Kidney (tissue), 14 donors: Measurements from ENCODE around the gene COG4. TPM values are rescaled to one million over a fixed set of nuclear protein-coding genes. Genes with fewer than 3 reads are reported as not detected.

Experiments
- DNase-seq, 5 donors: peaks; one replicate each; pipeline ENCODE4 v3.0.0-alpha.2; 2013 to 2020
- FAIRE-seq: peaks from 2 replicates; lab custom pipeline; 2012; peaks lifted over from hg19 to GRCh38; lab: Jason Lieb, UNC
- H3K27ac ChIP-seq, 2 donors: one replicate each; pipeline ENCODE4 v1.7.0; 2013; ENCODE audit warnings: low read depth in 2 of 2, low read length in 2 of 2, inconsistent platforms in 1 of 2
- H3K27me3 ChIP-seq: one replicate; pipeline ENCODE4 v1.7.1; 2013; ENCODE audit warnings: low read length, inconsistent platforms; ENCODE audit not compliant: control insufficient read depth, insufficient read depth
- H3K36me3 ChIP-seq, 3 donors: one replicate each; pipeline versions ENCODE4 v1.7.0 to v1.7.1; 2013; ENCODE audit warnings: low read length in 3 of 3, control low read depth in 1 of 3, inconsistent platforms in 1 of 3; ENCODE audit not compliant: insufficient read depth in 3 of 3, control insufficient read depth in 2 of 3
- H3K4me1 ChIP-seq, 3 donors: one replicate each; pipeline versions ENCODE4 v1.7.0 to v1.7.1; 2013; ENCODE audit warnings: low read length in 3 of 3, inconsistent platforms in 1 of 3, low read depth in 1 of 3; ENCODE audit not compliant: control insufficient read depth in 2 of 3, insufficient read depth in 2 of 3
- H3K4me3 ChIP-seq, 3 donors: one replicate each; pipeline versions ENCODE4 v1.7.0 to v1.8.1; 2013; ENCODE audit warnings: low read length in 3 of 3, control low read depth in 1 of 3, inconsistent platforms in 1 of 3
- H3K9ac ChIP-seq, 3 donors: one replicate each; pipeline versions ENCODE4 v1.7.0 to v1.7.1; 2013; ENCODE audit warnings: low read length in 3 of 3, control low read depth in 1 of 3, inconsistent platforms in 1 of 3
- H3K9me3 ChIP-seq, 3 donors: one replicate each; pipeline versions ENCODE4 v1.7.0 to v1.7.1; 2013; ENCODE audit warnings: low read length in 3 of 3, control low read depth in 1 of 3, inconsistent platforms in 1 of 3; ENCODE audit not compliant: control insufficient read depth in 2 of 3, insufficient read depth in 1 of 3
- intact Hi-C: fragments of 100-400 bp; cut with DNase I; formaldehyde crosslinking; loops from one replicate; pipeline ENCODE4 v1.11.1; 2022
- polyA plus RNA-seq: library from polyadenylated mRNA; stranded (reverse); fragments of 350-450 nt; fragmentation: Illumina TruSeq; extraction: RNeasy Lipid Tissue Mini Kit (QIAGEN cat#74804); gene quantifications from one replicate; pipeline ENCODE4 v1.2.3, GENCODE V29; 2014; ENCODE audit warnings: low read depth, low replicate concordance; ENCODE audit not compliant: insufficient read depth
- total RNA-seq: library from RNA; stranded (reverse); fragmentation: NEBNext Ultra II Directional; extraction: Animal tissue kit (Norgen Biotek cat#: 25700); gene quantifications from one replicate; pipeline ENCODE4 v1.2.1, GENCODE V29; 2021
- TF ChIP-seq, protein P1 (sequence below): IDR thresholded peaks from 3 replicates; pipeline ENCODE4 v1.5.1; 2012; ENCODE audit warnings: mild to moderate bottlenecking, moderate library complexity, borderline replicate concordance; ENCODE audit not compliant: insufficient read depth; ENCODE audit errors: extremely low read depth
- donor health status: control.
- donor health status: control.
- donor health status: control.
- donor health status: control.
- donor health status: control.
- donor health status: DM: yes; HTN: yes; CAD: no.
- donor health status: Normal renal cell carcinoma (clear cell type).

The COG4 gene
- total and polyA plus RNA-seq, 2 donors from 2014 or later = 42.9 to 69.7 TPM

DNA sequence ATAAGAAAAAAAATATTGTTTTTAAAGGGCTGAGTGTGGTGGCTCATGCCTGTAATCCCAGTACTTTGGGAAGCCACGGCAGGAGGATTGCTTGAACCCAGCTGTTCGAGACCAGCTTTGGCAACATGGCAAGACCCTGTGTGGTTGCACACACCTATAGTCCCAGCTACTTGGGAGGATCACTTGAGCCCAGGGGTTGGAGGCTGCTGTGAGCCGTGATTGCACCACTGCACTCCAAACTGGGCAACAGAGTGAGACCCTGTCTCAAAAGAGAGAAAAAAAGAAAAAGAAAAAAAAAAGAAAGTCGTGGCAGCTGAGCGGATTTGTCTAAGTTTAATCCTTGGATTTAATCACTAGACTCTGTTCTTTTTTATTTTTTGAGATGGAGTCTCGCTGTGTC lies 75.3 kb downstream of the COG4 start:
- Histone ChIP-seq H3K36me3 (no peaks in the 10 kb centered on the region), H3K27me3 (no peaks in the 10 kb centered on the region), H3K4me1 (no peaks in the 10 kb centered on the region), H3K4me3 (no peak overlapping the region), H3K27ac (no peak overlapping the region), H3K9me3 (no peaks in the 10 kb centered on the region), H3K9ac (no peak overlapping the region)
- intact Hi-C loops = no loop called here
- no peak for DNase-seq
- no peak for FAIRE-seq
- TF ChIP-seq, protein P1, sequence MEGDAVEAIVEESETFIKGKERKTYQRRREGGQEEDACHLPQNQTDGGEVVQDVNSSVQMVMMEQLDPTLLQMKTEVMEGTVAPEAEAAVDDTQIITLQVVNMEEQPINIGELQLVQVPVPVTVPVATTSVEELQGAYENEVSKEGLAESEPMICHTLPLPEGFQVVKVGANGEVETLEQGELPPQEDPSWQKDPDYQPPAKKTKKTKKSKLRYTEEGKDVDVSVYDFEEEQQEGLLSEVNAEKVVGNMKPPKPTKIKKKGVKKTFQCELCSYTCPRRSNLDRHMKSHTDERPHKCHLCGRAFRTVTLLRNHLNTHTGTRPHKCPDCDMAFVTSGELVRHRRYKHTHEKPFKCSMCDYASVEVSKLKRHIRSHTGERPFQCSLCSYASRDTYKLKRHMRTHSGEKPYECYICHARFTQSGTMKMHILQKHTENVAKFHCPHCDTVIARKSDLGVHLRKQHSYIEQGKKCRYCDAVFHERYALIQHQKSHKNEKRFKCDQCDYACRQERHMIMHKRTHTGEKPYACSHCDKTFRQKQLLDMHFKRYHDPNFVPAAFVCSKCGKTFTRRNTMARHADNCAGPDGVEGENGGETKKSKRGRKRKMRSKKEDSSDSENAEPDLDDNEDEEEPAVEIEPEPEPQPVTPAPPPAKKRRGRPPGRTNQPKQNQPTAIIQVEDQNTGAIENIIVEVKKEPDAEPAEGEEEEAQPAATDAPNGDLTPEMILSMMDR = no peak

DNA sequence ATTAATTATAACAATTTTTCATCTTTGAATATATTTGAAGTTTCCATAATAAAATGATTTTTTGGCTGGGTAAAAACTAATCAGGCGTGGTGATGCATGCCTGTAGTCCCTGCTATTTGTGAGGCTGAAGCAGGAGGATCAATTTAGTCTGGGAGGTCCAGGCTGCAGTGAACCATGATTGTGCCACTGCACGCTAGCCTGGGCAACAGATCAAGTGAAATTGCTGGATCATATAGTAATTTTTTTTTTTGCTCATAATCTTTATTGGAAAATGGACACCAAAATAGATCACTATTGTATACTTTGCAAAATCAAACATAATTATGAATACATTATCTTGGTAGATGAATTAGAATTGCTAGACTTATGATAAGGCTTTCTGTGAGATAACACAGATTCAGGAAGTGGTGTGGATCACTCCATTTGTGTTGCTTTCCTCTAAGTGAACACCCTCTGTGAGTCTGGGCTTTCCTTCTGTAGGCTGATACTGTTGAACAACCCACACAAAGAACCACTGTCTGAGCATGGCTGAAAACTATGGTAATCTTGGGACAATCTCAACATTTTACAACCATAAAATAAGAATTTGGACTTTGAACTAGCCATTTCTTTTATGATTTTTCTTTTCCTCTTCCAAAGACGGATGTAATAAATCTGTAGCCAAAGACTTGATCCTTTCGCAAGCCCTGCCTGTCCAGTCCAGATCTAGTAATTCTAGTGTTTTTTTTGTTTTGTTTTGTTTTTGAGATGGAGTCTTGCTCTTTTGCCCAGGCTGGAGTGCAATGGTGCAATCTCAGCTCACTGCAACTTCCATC lies 78.9 kb downstream of the COG4 start:
- Histone ChIP-seq H3K9me3 (no peaks in the 10 kb centered on the region), H3K27ac (no peak overlapping the region), H3K4me1 (no peaks in the 10 kb centered on the region), H3K4me3 (no peak overlapping the region), H3K27me3 (no peaks in the 10 kb centered on the region), H3K9ac (no peak overlapping the region), H3K36me3 (no peaks in the 10 kb centered on the region)
- FAIRE-seq (no peak), DNase-seq (no peak)
- intact Hi-C loops = no loop called here
- TF ChIP-seq, protein P1 = no peak

DNA sequence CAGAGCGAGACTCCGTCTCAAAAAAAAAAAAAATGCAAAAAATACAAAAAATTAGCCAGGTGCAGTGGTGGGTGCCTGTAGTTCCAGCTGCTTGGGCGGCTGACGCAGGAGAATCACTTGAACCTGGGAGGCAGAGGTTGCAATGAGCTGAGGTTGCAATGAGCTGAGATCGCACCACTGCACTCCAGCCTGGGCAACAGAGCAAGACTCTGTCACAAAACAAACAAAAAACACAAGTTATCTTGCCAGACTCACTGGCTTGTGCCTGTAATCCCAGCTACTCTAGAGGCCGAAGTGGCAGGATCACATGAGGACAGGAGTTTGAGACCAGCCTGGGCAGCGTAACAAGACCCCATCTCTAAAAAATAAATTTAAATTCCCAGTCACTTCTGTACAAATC lies 81.0 kb downstream of the COG4 start:
- Histone ChIP-seq H3K4me3 (no peak overlapping the region), H3K4me1 (peaks cover 0 to 9% (median 0%) of the 10 kb centered on the region in 3 donors), H3K27ac (no peak overlapping the region), H3K9me3 (no peaks in the 10 kb centered on the region), H3K9ac (no peak overlapping the region), H3K36me3 (no peaks in the 10 kb centered on the region), H3K27me3 (no peaks in the 10 kb centered on the region)
- DNase-seq (no peak), FAIRE-seq (no peak)
- TF ChIP-seq, protein P1 = no peak
- intact Hi-C loops = no loop called here
